ENCODE measurements around the gene SCGB1A1.

SCGB1A1 gene

GRCh38 chr11:62391642-62392425 is 27.0 kb upstream of the SCGB1A1 start:
- Mint-ChIP-seq H3K36me3 (ENCODE audit: low read depth) (no peaks in the 10 kb centered on the region), H3K4me1 (ENCODE audit: low read depth) (peaks cover 11% of the 10 kb centered on the region), H3K4me3 (no peak overlapping the region), H3K9me3 (no peaks in the 10 kb centered on the region), H3K27me3 (ENCODE audit: low read depth) (peaks cover 5% of the 10 kb centered on the region), H3K27ac (no peak overlapping the region)
- DNase-seq (ENCODE audit: low spot score) = no peak

- peaks cover 5% of the 10 kb centered on the region for H3K27me3 Mint-ChIP-seq (ENCODE audit: low read depth)
- H3K4me3 Mint-ChIP-seq = no peak overlapping the region
- no peaks in the 10 kb centered on the region for H3K9me3 Mint-ChIP-seq
- H3K36me3 Mint-ChIP-seq (ENCODE audit: low read depth) = no peaks in the 10 kb centered on the region
- peaks cover 9% of the 10 kb centered on the region for H3K4me1 Mint-ChIP-seq (ENCODE audit: low read depth)
- H3K27ac Mint-ChIP-seq = no peak overlapping the region
- DNase-seq (ENCODE audit: low spot score) = no peak
Observed at GRCh38 chr11:62392506-62392905, 26.3 kb upstream of the SCGB1A1 start.

- DNase-seq (ENCODE audit: low spot score) = no peak
- no peaks in the 10 kb centered on the region for H3K36me3 Mint-ChIP-seq (ENCODE audit: low read depth)
- peaks cover 8% of the 10 kb centered on the region for H3K4me1 Mint-ChIP-seq (ENCODE audit: low read depth)
- no peak overlapping the region for H3K27ac Mint-ChIP-seq
- peaks cover 5% of the 10 kb centered on the region for H3K27me3 Mint-ChIP-seq (ENCODE audit: low read depth)
- H3K9me3 Mint-ChIP-seq = no peaks in the 10 kb centered on the region
- H3K4me3 Mint-ChIP-seq = no peak overlapping the region
Observed at GRCh38 chr11:62393061-62393611, 25.7 kb upstream of the SCGB1A1 start.

- no peaks in the 10 kb centered on the region for H3K9me3 Mint-ChIP-seq
- no peak overlapping the region for H3K27ac Mint-ChIP-seq
- H3K36me3 Mint-ChIP-seq (ENCODE audit: low read depth) = no peaks in the 10 kb centered on the region
- no peak for DNase-seq (ENCODE audit: low spot score)
- H3K27me3 Mint-ChIP-seq (ENCODE audit: low read depth) = peaks cover 5% of the 10 kb centered on the region
- no peak overlapping the region for H3K4me3 Mint-ChIP-seq
- peaks cover 10% of the 10 kb centered on the region for H3K4me1 Mint-ChIP-seq (ENCODE audit: low read depth)
Observed at GRCh38 chr11:62393735-62394134, 25.1 kb upstream of the SCGB1A1 start.

- peak; percentile 47 for DNase-seq (ENCODE audit: low spot score)
- H3K9me3 Mint-ChIP-seq = no peaks in the 10 kb centered on the region
- H3K36me3 Mint-ChIP-seq (ENCODE audit: low read depth) = peaks cover 2% of the 10 kb centered on the region
- H3K27ac Mint-ChIP-seq = no peak overlapping the region
- no peak overlapping the region for H3K4me3 Mint-ChIP-seq
- H3K27me3 Mint-ChIP-seq (ENCODE audit: low read depth) = no peaks in the 10 kb centered on the region
- peaks cover 8% of the 10 kb centered on the region for H3K4me1 Mint-ChIP-seq (ENCODE audit: low read depth)
Observed at GRCh38 chr11:62394825-62395538, 23.9 kb upstream of the SCGB1A1 start.

GRCh38 chr11:62395885-62396551 is 22.8 kb upstream of the SCGB1A1 start:
- Mint-ChIP-seq H3K27ac (no peak overlapping the region), H3K27me3 (ENCODE audit: low read depth) (no peaks in the 10 kb centered on the region), H3K4me3 (no peak overlapping the region), H3K4me1 (ENCODE audit: low read depth) (peaks cover 8% of the 10 kb centered on the region), H3K36me3 (ENCODE audit: low read depth) (peaks cover 2% of the 10 kb centered on the region), H3K9me3 (no peaks in the 10 kb centered on the region)
- no peak for DNase-seq (ENCODE audit: low spot score)

- no peak for DNase-seq (ENCODE audit: low spot score)
- peaks cover 26% of the 10 kb centered on the region for H3K4me1 Mint-ChIP-seq (ENCODE audit: low read depth)
- H3K9me3 Mint-ChIP-seq = no peaks in the 10 kb centered on the region
- H3K36me3 Mint-ChIP-seq (ENCODE audit: low read depth) = peaks cover 2% of the 10 kb centered on the region
- H3K27ac Mint-ChIP-seq = no peak overlapping the region
- no peak overlapping the region for H3K4me3 Mint-ChIP-seq
- no peaks in the 10 kb centered on the region for H3K27me3 Mint-ChIP-seq (ENCODE audit: low read depth)
Observed at GRCh38 chr11:62398011-62398994, 20.5 kb upstream of the SCGB1A1 start.

GRCh38 chr11:62399172-62399877 is 19.5 kb upstream of the SCGB1A1 start:
- peak overlapping the region; percentile 34 for H3K27ac Mint-ChIP-seq
- no peak for DNase-seq (ENCODE audit: low spot score)
- H3K4me3 Mint-ChIP-seq = no peak overlapping the region
- H3K9me3 Mint-ChIP-seq = no peaks in the 10 kb centered on the region
- H3K27me3 Mint-ChIP-seq (ENCODE audit: low read depth) = no peaks in the 10 kb centered on the region
- H3K4me1 Mint-ChIP-seq (ENCODE audit: low read depth) = peaks cover 25% of the 10 kb centered on the region
- H3K36me3 Mint-ChIP-seq (ENCODE audit: low read depth) = peaks cover 2% of the 10 kb centered on the region

- Mint-ChIP-seq H3K36me3 (ENCODE audit: low read depth) (peaks cover 2% of the 10 kb centered on the region), H3K9me3 (no peaks in the 10 kb centered on the region), H3K4me1 (ENCODE audit: low read depth) (peaks cover 25% of the 10 kb centered on the region), H3K27ac (no peak overlapping the region), H3K27me3 (ENCODE audit: low read depth) (peaks cover 1% of the 10 kb centered on the region), H3K4me3 (no peak overlapping the region)
- DNase-seq (ENCODE audit: low spot score) = no peak
Observed at GRCh38 chr11:62399878-62400266, 19.0 kb upstream of the SCGB1A1 start.

- Mint-ChIP-seq H3K9me3 (no peaks in the 10 kb centered on the region), H3K4me1 (ENCODE audit: low read depth) (peaks cover 24% of the 10 kb centered on the region), H3K4me3 (no peak overlapping the region), H3K27ac (no peak overlapping the region), H3K36me3 (ENCODE audit: low read depth) (peaks cover 2% of the 10 kb centered on the region), H3K27me3 (ENCODE audit: low read depth) (peaks cover 3% of the 10 kb centered on the region)
- no peak for DNase-seq (ENCODE audit: low spot score)
Observed at GRCh38 chr11:62400281-62400680, 18.6 kb upstream of the SCGB1A1 start.

GRCh38 chr11:62400760-62401159 is 18.1 kb upstream of the SCGB1A1 start:
- peaks cover 24% of the 10 kb centered on the region for H3K4me1 Mint-ChIP-seq (ENCODE audit: low read depth)
- no peak overlapping the region for H3K4me3 Mint-ChIP-seq
- no peak for DNase-seq (ENCODE audit: low spot score)
- H3K36me3 Mint-ChIP-seq (ENCODE audit: low read depth) = peaks cover 2% of the 10 kb centered on the region
- H3K27ac Mint-ChIP-seq = no peak overlapping the region
- H3K9me3 Mint-ChIP-seq = no peaks in the 10 kb centered on the region
- peaks cover 3% of the 10 kb centered on the region for H3K27me3 Mint-ChIP-seq (ENCODE audit: low read depth)

- H3K9me3 Mint-ChIP-seq = no peaks in the 10 kb centered on the region
- DNase-seq (ENCODE audit: low spot score) = no peak
- H3K36me3 Mint-ChIP-seq (ENCODE audit: low read depth) = peaks cover 2% of the 10 kb centered on the region
- peaks cover 6% of the 10 kb centered on the region for H3K27me3 Mint-ChIP-seq (ENCODE audit: low read depth)
- peak overlapping the region; percentile 92 for H3K27ac Mint-ChIP-seq
- peaks cover 24% of the 10 kb centered on the region for H3K4me1 Mint-ChIP-seq (ENCODE audit: low read depth)
- H3K4me3 Mint-ChIP-seq = peak overlapping the region; percentile 82
Observed at GRCh38 chr11:62401356-62401755, 17.5 kb upstream of the SCGB1A1 start.
